HG03097 (cell line): Measurements from ENCODE around the gene GAS2L1.

Source experiments
- ATAC-seq: cut with Tn5 transposase; IDR thresholded peaks from one replicate; pipeline ENCODE4 v1.9.1; 2021; ENCODE audit not compliant: unreplicated experiment, low FRiP score

Gene GAS2L1

DNA sequence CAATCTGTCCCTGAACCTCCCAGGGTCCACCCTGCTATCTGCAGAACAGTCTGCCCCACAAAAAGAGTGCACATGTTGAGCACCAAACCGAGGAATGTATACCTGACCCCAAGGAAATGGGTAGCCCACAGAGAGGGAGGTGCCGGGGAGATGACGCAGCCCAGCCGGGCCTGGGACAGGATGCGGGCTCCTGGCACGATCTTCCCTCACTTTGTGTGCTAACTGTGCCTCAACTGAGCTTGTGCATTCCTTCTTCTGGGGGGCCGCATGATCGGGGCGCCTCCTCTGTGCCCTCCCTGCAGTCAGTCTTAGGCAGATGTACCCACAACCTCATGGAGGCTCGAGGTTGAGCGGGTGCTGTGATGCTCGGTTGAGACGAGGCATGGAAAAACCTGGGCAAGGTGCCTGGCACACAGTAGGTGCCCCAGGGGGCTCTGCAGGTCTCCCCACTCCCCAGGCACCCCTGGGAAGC is 2.4 kb downstream of the GAS2L1 start:
- ATAC-seq: no peak

DNA sequence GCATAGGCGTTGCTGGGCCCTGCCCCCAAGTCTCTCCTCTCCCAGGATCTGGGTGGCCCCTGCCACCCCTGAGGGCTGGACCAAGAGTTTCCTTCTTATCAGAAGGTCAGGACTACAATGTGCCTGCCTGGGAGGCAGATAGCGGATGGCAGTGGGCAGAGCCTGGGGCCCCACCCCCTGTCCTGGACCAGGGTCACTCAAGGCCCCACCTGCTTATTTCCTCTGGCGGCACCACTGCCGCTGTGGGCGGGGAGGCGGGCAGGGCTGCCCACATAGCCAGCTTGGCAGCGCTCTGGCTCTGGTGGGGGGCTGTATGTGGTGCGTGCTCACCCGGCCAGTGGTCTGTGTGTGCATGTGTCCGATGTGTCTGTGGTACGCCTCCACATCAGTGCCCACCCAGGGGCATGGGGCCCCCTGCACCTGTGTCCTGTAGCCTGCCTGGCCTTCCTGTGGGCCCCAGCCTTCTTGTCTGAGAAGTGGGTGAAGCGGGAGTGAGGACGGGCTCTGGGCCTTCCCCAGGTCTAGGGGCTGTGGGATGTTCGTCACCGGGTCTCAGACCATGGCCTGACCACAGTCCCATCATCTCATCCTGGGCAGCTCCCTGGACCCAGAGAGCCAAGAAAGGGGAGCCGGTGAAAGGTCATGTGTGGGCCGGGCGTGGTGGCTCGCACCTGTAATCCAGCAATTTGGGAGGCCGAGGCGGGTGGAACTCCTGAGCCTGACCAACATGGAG is 3.0 kb downstream of the GAS2L1 start:
- no peak for ATAC-seq

DNA sequence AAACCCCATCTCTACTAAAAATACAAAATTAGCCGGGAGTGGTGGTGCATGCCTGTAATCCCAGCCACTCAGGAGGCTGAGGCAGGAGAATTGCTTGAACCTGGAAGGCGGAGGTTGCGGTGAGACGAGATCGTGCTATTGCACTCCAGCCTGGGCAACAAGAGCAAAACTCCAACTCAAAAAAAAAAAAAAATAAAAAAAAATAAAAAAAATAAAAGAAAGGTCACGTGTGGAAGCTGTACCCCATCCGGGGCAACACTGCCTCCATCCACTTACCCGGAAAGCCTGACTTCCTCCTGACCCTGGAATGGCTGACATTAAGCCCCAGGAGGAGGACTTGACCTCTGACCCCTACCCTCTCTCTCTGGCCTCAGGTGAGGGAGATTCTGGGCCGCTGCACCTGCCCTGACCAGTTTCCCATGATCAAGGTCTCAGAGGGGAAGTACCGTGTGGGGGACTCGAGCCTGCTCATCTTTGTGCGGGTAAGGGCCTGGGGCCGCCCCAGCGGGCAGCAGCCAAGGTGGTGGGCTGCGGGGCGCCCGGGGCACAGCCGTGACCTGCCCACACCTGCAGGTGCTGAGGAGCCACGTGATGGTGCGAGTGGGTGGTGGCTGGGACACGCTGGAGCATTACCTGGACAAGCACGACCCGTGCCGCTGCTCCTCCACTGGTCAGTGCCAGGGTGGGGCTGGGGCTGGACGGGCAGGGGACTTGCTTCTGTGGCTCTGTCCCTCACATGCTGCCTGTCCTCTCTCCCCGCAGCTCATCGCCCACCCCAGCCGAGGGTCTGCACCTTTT is 3.8 kb downstream of the GAS2L1 start:
- no peak for ATAC-seq

DNA sequence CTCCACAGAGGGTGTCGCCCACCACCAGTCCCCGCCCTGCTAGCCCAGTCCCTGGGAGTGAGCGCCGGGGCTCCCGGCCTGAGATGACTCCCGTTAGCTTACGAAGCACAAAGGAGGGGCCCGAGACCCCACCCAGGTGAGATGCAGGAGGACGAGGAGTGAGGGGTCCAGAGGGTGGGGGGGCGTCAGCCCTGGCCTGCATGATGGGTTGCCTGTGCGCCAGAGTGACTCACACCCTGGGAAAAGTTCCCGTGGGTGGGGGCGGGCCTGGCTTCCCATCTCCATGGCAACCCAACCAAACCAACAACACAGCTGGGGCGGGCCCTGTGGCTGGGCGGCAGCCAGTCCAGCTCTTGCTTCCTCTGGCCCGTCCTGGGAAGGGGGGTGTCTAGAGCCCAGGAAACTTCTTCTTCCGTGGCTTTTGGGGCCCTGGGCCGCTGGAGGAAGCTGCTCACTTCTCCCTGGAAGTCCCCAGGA is 4.5 kb downstream of the GAS2L1 start:
- no peak for ATAC-seq

DNA sequence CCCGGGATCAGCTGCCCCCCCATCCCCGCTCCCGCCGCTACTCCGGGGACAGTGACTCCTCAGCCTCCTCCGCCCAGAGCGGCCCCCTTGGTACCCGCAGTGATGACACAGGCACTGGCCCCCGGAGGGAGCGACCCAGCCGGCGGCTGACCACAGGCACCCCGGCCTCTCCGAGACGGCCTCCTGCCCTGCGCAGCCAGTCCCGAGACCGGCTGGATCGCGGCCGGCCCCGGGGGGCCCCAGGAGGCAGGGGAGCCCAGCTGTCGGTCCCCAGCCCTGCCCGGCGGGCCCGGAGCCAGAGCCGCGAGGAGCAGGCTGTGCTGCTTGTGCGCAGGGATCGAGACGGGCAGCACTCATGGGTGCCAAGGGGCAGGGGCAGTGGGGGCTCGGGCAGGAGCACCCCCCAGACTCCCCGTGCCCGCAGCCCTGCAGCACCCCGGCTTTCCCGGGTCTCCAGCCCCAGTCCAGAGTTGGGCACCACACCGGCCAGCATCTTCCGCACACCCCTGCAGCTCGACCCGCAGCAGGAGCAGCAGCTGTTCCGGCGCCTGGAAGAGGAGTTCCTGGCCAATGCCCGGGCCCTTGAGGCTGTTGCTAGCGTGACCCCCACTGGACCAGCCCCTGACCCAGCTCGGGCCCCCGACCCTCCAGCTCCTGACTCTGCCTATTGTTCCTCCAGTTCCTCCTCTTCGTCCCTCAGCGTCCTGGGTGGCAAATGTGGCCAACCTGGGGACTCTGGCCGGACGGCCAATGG is 5.2 kb downstream of the GAS2L1 start:
- no peak for ATAC-seq

DNA sequence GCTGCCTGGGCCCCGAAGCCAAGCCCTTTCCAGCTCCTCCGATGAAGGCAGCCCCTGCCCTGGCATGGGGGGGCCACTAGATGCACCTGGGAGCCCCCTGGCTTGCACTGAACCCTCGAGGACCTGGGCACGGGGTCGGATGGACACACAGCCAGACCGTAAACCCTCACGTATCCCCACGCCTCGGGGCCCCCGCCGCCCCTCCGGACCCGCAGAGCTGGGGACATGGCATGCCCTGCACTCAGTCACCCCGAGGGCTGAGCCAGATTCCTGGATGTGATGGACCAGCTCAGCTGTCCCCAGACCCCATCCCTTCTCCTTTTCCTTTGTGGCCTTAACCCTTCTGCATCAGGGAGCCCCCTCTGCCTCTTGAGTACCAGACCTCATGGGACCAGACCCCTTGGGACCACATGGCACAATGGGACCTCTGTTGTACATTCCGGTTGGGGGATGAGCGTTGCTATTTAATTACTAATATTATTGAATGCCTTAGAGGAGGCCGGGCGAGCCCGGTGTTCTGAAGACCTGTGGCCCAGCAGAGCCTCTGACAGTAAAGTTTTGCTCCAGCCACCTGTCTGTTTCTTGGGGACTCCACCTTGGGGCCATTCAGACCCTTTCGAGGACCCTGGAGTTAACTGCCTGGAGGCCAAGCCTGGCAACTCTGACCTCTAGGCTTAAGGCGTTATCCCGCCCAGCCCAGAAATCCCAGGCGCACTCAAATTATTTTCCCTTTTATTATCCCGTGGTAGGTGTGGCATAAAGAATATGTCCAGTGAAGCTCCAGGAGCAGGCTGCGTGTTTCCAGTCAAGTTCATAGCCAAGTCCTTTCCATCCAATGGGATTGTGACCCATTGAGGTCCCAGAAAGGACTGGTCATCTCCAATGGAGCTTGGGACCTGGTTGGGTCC is 6.0 kb downstream of the GAS2L1 start:
- no peak for ATAC-seq

DNA sequence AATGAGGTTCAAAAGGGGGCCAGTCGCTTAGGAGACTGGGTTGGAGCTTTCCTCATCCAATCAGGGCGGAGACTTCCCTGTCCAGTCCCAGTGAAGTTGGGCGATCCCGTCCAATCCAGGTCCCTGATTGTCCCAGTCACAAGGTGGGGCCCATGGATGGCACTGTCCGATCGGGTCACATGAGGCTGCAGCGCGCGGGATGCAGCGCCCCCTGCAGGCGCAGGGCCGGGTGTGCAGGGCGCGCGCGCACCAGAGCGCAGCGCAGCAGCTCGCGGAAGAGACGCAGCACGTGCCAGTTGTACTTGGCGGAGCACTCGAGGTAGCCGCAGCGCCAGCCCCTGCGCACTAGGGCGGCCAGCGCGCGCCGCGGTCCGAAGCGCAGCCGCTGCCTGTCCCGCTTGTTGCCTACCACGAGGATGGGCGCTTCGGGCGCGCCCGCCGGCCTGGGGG is 6.7 kb downstream of the GAS2L1 start:
- ATAC-seq: no peak

DNA sequence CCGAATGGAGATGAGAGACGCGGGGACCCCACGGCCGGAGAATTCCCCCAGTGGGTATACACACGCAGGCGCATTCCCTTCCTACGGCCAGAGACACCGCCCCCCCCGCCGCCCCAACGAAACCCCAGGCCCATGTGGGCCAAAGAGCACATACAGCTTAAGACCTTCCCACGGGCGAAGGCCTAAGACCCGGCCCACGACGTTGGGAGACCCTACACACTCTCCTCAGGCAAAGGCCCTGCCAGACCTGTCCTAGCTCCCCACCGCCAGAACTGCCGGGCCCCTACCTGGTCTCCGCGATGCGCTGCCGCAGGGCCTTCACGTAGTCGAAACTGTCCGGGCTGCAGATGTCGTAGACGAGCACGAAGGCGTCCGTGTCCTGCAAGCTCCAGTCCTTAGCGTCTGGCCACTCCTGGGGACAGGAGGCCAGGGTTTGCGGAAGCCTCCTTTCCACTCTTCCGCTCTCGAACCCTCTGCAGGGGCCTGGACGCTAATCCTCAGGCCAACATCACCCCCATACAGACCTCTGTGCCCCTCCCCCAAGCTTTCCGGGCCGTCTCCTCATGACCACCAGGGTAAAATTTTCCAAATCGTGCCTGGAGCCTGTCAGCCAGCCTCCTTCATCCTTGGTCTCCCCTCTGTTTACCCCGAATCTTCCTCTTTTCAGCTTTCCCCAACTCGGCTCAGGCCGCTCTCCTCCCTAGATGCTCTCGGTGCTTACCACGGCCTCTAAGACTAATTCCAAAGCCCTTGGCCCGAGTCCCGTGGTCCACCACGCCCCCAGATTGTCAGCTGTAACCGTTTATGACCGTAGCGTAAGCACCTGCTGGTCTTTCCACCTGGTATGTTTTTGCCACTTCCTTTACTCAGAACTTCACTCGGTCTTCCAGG is 7.4 kb downstream of the GAS2L1 start:
- ATAC-seq: no peak

DNA sequence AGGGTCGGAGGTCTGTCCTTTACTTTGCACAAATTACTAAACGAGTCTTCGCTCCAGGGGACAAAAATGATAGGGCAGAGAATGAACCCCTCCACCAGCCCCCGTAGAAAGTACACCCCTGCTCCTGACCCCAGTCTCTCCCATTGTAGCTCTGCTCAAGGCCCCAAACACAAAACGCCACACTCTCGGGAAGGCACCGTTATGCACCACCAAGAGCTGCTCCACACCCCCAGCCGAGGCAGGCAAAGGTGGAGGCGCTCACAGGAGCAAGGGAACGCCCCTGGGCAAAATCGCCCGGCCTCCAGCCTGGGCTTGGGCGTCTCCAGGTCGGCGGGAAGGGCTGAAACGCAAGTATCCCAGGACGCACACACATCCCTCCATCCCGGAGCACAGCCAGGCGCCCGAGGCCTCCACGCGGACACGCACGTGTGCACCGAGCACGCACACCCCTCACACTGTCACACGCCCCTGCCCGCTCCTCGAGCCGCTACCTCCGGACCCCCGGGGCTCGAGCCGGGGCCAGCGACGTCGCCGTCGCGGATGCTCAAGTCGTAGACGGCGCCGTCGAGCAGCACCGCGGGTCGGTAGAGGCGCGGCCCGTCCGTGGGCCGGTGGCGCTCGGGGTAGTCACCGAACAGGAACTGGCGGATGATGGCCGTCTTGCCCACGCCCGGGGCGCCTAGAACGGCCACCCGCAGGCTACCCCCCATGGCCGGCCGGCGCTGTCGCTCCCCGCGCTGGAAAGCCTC is 8.3 kb downstream of the GAS2L1 start:
- no peak for ATAC-seq

DNA sequence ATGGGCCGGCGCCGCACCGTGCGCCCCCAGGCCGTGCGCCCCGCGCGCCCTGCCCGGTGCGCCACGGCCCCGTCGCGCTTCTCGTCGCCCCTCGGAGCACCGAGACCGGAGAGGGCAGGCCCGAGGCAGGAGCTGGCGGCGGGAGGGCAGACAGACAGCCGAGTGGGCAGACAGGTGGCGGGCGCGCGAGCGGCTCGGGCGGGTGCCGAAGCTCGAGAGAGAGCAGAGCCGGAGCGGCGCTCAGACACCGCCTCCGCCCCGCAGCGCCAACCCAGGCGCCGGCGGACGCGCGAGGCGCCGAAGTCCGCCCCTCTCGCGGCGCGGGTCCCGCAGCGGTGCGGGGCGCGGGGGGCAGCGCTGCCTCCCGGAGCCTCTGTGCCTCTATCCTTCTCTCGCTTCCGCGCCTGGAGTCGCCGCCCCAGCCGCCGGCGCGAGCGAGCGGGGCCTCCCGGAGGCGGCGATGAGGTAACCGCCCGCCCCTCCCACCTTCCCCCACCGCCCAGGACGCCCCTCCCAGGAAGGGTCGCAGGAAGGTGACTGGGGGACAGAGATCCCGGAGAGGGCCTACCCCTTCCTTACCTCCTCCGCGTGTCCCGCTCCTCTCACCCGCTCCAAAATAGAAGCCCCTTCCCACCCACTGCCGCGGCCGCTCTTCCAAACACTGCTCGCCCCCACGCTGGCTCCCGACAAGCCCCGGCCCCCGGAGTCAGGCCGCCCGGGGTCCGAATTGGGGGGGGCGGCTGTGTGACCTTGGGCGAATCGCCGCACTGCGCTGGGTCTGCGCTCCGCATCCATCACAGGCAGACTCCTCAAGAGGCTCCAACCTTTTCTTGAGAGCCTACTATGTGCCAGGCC is 9.1 kb downstream of the GAS2L1 start, which contains the start of gene RASL10A:
Gene RASL10A, minus strand, starts transcription at position 412 of the 855 bp plus-strand sequence. CDS start 451 bp downstream, outside the sequence.
- no peak for ATAC-seq

DNA sequence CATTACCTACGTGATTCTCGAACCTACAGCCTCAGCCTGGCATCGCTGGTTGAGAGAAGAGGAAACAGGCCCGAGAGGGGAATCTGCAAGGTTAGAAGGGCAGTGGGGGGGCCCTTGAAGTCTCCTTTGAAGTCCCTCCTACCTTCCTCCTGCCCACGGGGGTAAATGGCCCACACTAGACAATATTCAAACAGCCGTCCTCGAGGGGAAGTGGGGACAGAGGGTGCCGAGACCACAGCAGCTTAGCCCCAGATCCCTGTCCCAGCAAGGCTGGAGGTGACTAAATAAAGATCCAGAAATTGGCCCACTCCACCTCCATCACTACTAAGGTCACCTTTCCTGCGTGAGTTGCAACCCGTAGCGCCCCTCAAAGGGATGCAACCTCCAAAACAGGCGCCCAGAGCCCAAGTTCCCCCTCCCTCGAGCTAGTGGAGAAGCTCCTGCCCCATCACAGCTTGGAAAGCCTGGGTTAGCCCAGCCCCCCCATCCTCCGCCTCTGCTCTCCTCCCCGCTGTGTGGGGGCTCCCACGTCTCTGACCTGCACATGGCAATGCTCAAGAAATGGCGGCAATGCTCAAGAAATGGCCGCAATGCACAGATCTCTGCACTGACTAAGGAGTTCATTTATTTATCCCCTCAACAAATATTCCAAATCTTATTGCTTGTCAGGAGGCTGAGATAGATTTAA is 9.8 kb downstream of the GAS2L1 start:
- no peak for ATAC-seq

DNA sequence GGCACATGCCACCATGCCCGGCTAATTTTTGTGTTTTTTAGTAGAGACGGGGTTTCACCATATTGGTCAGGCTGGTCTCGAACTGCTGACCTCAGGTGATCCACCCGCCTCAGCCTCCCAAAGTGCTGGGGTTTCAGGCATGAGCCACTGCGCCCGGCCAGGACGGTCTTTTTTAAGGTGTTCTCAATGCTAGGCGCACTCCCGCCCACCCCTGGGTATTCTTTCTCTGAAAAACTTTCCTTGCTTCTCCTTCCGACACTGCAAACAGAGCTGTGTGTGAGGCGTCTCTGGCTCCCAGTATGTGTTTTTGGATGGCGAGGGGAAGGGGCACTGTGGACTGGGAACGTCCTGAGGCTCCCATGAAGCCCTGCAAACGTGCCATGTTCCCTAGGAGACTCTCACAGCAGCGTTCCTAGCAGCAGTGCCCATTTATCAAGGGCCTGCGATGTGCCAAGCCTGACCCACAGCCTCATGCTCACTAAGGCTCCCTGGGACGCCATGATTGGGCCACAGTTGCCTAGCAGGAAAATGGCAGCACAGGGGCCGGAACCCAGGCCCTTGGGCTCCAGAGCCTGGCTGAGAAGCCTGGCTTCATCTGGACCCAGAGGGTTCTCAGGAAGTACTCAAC is 11.5 kb downstream of the GAS2L1 start:
- ATAC-seq: no peak

DNA sequence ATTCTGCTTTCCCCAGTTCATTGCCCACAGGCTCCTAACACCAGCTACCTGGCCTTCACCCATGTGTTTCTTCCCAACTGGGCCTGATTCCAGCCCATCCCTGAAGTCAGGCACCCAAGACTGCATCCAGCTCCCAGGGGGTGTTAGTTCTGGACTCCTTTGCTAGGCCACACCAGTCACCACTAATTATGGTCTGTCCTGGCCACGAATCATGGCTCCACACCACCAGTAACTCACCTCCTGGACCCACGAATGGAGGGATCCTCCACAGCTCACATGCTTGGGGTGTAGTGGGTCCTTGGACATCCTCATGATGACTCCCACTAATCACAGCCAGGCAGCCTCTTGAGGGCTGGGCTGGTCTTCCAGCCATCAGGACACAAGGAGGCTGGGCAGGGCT is 12.6 kb downstream of the GAS2L1 start:
- no peak for ATAC-seq

DNA sequence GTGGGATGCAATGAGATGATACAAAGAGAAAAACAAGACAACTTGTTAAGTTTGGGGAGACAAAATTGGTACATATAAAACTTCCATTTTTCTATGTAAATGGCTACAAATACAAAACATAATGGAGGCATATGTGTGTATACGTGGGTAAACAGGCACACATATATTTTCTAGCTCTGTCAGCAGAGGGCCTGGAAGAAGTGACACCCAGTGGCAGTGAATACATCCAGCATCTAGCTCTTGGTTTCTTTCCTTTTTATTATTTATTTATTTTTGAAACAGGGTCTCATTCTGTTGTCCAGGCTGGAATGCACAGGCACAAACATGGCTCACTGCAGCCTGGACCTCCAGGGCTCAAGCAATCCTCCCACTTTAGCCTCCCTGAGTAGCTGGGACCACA is 14.1 kb downstream of the GAS2L1 start:
- no peak for ATAC-seq

DNA sequence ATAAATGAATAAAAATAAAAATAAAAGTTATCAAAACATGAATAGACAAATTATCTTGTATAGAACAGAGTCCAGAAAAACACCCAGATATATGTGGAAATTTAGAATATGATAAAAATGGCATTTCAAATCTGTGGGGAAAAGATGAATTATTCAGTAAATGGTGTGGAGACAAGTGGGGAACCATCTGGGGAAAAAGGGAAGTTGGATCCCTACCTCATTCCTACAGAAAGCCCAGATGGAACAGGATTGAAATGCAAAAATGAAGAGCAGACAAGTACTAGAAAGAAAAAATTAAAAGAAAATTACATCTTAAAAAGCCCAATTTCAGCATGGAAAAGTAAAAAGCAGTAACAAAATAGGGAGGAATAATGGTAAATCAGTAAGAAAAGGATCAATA is 17.2 kb downstream of the GAS2L1 start:
- no peak for ATAC-seq

DNA sequence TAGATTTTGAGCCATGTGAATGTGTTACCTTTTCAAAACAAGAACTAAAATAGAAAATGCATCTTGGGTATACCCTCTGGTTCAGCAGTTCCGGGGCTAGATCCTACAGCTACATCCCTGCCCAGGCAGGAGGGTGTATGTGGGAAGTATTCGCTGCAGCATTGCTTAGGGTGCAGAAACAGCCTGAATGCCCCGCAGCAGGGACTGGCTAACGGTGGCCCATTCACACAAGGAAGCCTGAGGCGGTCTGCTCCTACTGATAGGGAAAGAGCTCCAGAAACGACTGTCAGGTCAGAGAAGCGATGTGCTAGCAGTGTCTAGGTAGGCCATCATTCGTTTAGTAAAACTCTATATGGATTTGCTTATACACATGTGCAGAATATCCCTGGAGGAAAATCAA is 18.9 kb downstream of the GAS2L1 start:
- no peak for ATAC-seq
